Colon (tissue), 2 donors: ENCODE results near the gene TUBB.
"Not testable (repeated sequence)": the region's sequence is repeated elsewhere in the genome, so short reads cannot be mapped to it uniquely, and the experiment has no call there.

Experiments used
- FAIRE-seq: peaks from 2 replicates; lab custom pipeline; 2012; peaks lifted over from hg19 to GRCh38; lab: Jason Lieb, UNC
- donor health status: control.
- donor health status: control.

Gene TUBB

GRCh38 chr6:30741063-30741779 lies 21.1 kb downstream of the TUBB start:
- FAIRE-seq = no peak

GRCh38 chr6:30741789-30742315 lies 21.7 kb downstream of the TUBB start:
- FAIRE-seq = no peak

GRCh38 chr6:30742316-30743098 lies 22.4 kb downstream of the TUBB start, which contains the start of gene FLOT1:
FLOT1 (minus strand) TSS chr6:30742687; CDS start chr6:30742189, 498 bp downstream.
- no peak for FAIRE-seq

GRCh38 chr6:30743099-30744053 lies 23.2 kb downstream of the TUBB start:
- FAIRE-seq = no peak

GRCh38 chr6:30744054-30744805 lies 24.1 kb downstream of the TUBB start, which contains the start of gene IER3:
IER3 (minus strand) TSS chr6:30744547; CDS start chr6:30744518, 29 bp downstream.
- no peak for FAIRE-seq

GRCh38 chr6:30747300-30747687 lies 27.1 kb downstream of the TUBB start:
- FAIRE-seq = no peak

GRCh38 chr6:30747902-30748769 lies 28.0 kb downstream of the TUBB start:
- no peak for FAIRE-seq

- no peak for FAIRE-seq
Observed at GRCh38 chr6:30748851-30749540, 28.8 kb downstream of the TUBB start.

GRCh38 chr6:30749554-30750378 lies 29.6 kb downstream of the TUBB start:
- FAIRE-seq = no peak

- FAIRE-seq = no peak
Observed at GRCh38 chr6:30750379-30750668, 30.2 kb downstream of the TUBB start.

- no peak for FAIRE-seq
Observed at GRCh38 chr6:30752157-30752927, 32.2 kb downstream of the TUBB start.

- FAIRE-seq = no peak
Observed at GRCh38 chr6:30754631-30755030, 34.5 kb downstream of the TUBB start.

GRCh38 chr6:30756405-30757003 lies 36.4 kb downstream of the TUBB start:
- FAIRE-seq = not testable (repeated sequence)

- FAIRE-seq = no peak
Observed at GRCh38 chr6:30757261-30757904, 37.2 kb downstream of the TUBB start.

- no peak for FAIRE-seq
Observed at GRCh38 chr6:30759575-30760239, 39.6 kb downstream of the TUBB start.

- FAIRE-seq = no peak
Observed at GRCh38 chr6:30760549-30760948, 40.4 kb downstream of the TUBB start.
